IPS-15b (cell line): ENCODE data around the gene CAGE1.

Experiments
- H3K27me3 ChIP-seq: one replicate; pipeline ENCODE4 v1.6.1; 2013; ENCODE audit warnings: low read length; ENCODE audit not compliant: control insufficient read depth, insufficient read depth
- H3K36me3 ChIP-seq: one replicate; pipeline ENCODE4 v1.6.1; 2013; ENCODE audit warnings: low read length; ENCODE audit not compliant: control insufficient read depth, insufficient read depth
- H3K4me1 ChIP-seq: one replicate; pipeline ENCODE4 v1.6.1; 2013; ENCODE audit warnings: mild to moderate bottlenecking, low read length; ENCODE audit not compliant: control insufficient read depth, insufficient read depth
- H3K4me3 ChIP-seq: one replicate; pipeline ENCODE4 v1.5.1; 2013; ENCODE audit warnings: low read depth, low read length
- H3K9ac ChIP-seq: one replicate; pipeline ENCODE4 v1.6.1; 2013; ENCODE audit warnings: low read depth, mild to moderate bottlenecking, low read length
- H3K9me3 ChIP-seq: one replicate; pipeline ENCODE4 v1.6.1; 2013; ENCODE audit warnings: mild to moderate bottlenecking, low read length; ENCODE audit not compliant: control insufficient read depth, insufficient read depth

Gene CAGE1

GRCh38 chr6:7424967-7425807, 35.6 kb upstream of the CAGE1 start:
- no peaks in the 10 kb centered on the region for H3K27me3 ChIP-seq
- no peak overlapping the region for H3K9ac ChIP-seq
- no peaks in the 10 kb centered on the region for H3K36me3 ChIP-seq
- no peaks in the 10 kb centered on the region for H3K9me3 ChIP-seq
- no peak overlapping the region for H3K4me3 ChIP-seq
- peaks cover 7% of the 10 kb centered on the region for H3K4me1 ChIP-seq

- H3K4me1 ChIP-seq, result peaks cover 7% of the 10 kb centered on the region
- no peak overlapping the region for H3K9ac ChIP-seq
- no peaks in the 10 kb centered on the region for H3K27me3 ChIP-seq
- no peaks in the 10 kb centered on the region for H3K9me3 ChIP-seq
- no peak overlapping the region for H3K4me3 ChIP-seq
- H3K36me3 ChIP-seq, result no peaks in the 10 kb centered on the region
Measured at GRCh38 chr6:7424058-7424457, 34.5 kb upstream of the CAGE1 start.

- Histone ChIP-seq H3K9me3 (no peaks in the 10 kb centered on the region), H3K4me1 (peaks cover 7% of the 10 kb centered on the region), H3K4me3 (no peak overlapping the region), H3K9ac (no peak overlapping the region), H3K27me3 (no peaks in the 10 kb centered on the region), H3K36me3 (peaks cover 1% of the 10 kb centered on the region)
Measured at GRCh38 chr6:7421066-7421465, 31.5 kb upstream of the CAGE1 start.

GRCh38 chr6:7419065-7419464, 29.5 kb upstream of the CAGE1 start:
- H3K9me3 ChIP-seq, result no peaks in the 10 kb centered on the region
- H3K9ac ChIP-seq, result no peak overlapping the region
- H3K4me1 ChIP-seq, result peaks cover 7% of the 10 kb centered on the region
- H3K27me3 ChIP-seq, result no peaks in the 10 kb centered on the region
- H3K36me3 ChIP-seq, result peaks cover 14% of the 10 kb centered on the region
- no peak overlapping the region for H3K4me3 ChIP-seq

- H3K9ac ChIP-seq, result no peak overlapping the region
- H3K4me1 ChIP-seq, result peaks cover 9% of the 10 kb centered on the region
- H3K9me3 ChIP-seq, result no peaks in the 10 kb centered on the region
- H3K4me3 ChIP-seq, result no peak overlapping the region
- peaks cover 17% of the 10 kb centered on the region for H3K36me3 ChIP-seq
- no peaks in the 10 kb centered on the region for H3K27me3 ChIP-seq
Measured at GRCh38 chr6:7418238-7418905, 28.8 kb upstream of the CAGE1 start.

GRCh38 chr6:7417684-7418083, 28.1 kb upstream of the CAGE1 start:
- no peak overlapping the region for H3K4me3 ChIP-seq
- H3K9ac ChIP-seq, result no peak overlapping the region
- H3K4me1 ChIP-seq, result peaks cover 9% of the 10 kb centered on the region
- no peaks in the 10 kb centered on the region for H3K27me3 ChIP-seq
- H3K36me3 ChIP-seq, result peaks cover 17% of the 10 kb centered on the region
- H3K9me3 ChIP-seq, result no peaks in the 10 kb centered on the region

GRCh38 chr6:7414811-7415210, 25.3 kb upstream of the CAGE1 start:
- Histone ChIP-seq H3K36me3 (peaks cover 21% of the 10 kb centered on the region), H3K4me3 (no peak overlapping the region), H3K9ac (no peak overlapping the region), H3K27me3 (no peaks in the 10 kb centered on the region), H3K9me3 (no peaks in the 10 kb centered on the region), H3K4me1 (peaks cover 2% of the 10 kb centered on the region)

GRCh38 chr6:7413151-7413823, 23.7 kb upstream of the CAGE1 start:
- Histone ChIP-seq H3K9ac (no peak overlapping the region), H3K36me3 (peaks cover 21% of the 10 kb centered on the region)

GRCh38 chr6:7411328-7411727, 21.8 kb upstream of the CAGE1 start:
- no peaks in the 10 kb centered on the region for H3K27me3 ChIP-seq
- no peaks in the 10 kb centered on the region for H3K9me3 ChIP-seq
- H3K36me3 ChIP-seq, result peaks cover 23% of the 10 kb centered on the region
- H3K4me1 ChIP-seq, result peaks cover 2% of the 10 kb centered on the region
- no peak overlapping the region for H3K4me3 ChIP-seq
- no peak overlapping the region for H3K9ac ChIP-seq

More at GRCh38 chr6:7413151-7413823, 23.7 kb upstream of the CAGE1 start:
- no peaks in the 10 kb centered on the region for H3K27me3 ChIP-seq
- H3K4me3 ChIP-seq, result no peak overlapping the region
- peaks cover 2% of the 10 kb centered on the region for H3K4me1 ChIP-seq
- H3K9me3 ChIP-seq, result no peaks in the 10 kb centered on the region

- Histone ChIP-seq H3K9ac (no peak overlapping the region), H3K36me3 (peaks cover 22% of the 10 kb centered on the region), H3K4me3 (no peak overlapping the region), H3K27me3 (no peaks in the 10 kb centered on the region), H3K9me3 (no peaks in the 10 kb centered on the region), H3K4me1 (peaks cover 2% of the 10 kb centered on the region)
Measured at GRCh38 chr6:7410851-7411250, 21.3 kb upstream of the CAGE1 start.

GRCh38 chr6:7409740-7410139, 20.2 kb upstream of the CAGE1 start:
- Histone ChIP-seq H3K9ac (no peak overlapping the region), H3K36me3 (peaks cover 24% of the 10 kb centered on the region)

More at GRCh38 chr6:7409740-7410139, 20.2 kb upstream of the CAGE1 start:
- peaks cover 2% of the 10 kb centered on the region for H3K4me1 ChIP-seq
- H3K4me3 ChIP-seq, result no peak overlapping the region
- H3K9me3 ChIP-seq, result no peaks in the 10 kb centered on the region
- no peaks in the 10 kb centered on the region for H3K27me3 ChIP-seq
